Measurements from ENCODE around the gene MTHFD2.

The MTHFD2 gene

DNA sequence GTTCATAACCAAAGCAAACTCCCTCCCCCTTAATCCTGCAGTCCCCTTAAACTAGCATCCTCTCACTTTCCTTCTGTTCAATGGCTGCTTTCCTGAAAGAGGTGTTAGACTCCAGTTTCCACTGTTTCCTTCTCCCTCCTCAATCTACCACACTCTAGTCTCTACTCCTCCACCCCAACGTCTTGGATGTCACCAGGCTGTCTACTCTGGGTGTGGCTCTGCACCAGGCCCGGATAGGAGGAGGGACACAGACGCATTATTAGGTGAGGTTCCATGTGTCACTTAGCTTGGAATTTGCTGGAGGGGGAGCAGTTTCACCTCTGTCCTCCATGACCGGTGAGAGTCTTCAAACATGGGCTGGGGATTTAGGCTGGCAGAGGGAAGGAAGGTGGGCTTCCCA lies 61.3 kb downstream of the MTHFD2 start:
- no peak overlapping the region for H3K4me3 ChIP-seq (replicated peaks; ENCODE audit: low read depth, low read length)
- TF ChIP-seq, protein P1, sequence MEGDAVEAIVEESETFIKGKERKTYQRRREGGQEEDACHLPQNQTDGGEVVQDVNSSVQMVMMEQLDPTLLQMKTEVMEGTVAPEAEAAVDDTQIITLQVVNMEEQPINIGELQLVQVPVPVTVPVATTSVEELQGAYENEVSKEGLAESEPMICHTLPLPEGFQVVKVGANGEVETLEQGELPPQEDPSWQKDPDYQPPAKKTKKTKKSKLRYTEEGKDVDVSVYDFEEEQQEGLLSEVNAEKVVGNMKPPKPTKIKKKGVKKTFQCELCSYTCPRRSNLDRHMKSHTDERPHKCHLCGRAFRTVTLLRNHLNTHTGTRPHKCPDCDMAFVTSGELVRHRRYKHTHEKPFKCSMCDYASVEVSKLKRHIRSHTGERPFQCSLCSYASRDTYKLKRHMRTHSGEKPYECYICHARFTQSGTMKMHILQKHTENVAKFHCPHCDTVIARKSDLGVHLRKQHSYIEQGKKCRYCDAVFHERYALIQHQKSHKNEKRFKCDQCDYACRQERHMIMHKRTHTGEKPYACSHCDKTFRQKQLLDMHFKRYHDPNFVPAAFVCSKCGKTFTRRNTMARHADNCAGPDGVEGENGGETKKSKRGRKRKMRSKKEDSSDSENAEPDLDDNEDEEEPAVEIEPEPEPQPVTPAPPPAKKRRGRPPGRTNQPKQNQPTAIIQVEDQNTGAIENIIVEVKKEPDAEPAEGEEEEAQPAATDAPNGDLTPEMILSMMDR (IDR thresholded peaks at IDR 0.05; ENCODE audit: low read length, missing control alignments) = no peak
- no peak for DNase-seq (ENCODE audit: low read depth)

DNA sequence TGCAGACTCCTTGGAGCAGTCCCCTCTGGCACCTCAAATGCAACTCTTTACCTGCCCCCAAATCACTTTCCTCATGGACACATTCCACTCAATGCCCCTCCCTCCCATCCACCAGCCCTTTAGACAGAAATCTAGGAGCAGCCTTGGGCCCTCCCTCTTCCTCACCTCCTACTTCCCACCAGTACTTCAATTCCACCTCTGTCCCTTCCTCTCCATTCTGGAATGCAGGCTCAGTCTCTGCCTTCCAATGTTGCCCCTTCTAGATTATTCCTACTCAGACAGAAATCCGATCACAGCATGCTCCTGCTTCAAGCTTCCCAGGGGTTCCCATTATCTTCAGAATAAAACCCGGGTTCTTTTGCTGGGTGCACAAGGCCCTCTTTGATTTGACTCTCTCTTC lies 62.1 kb downstream of the MTHFD2 start:
- TF ChIP-seq, protein P1 (IDR thresholded peaks at IDR 0.05; ENCODE audit: low read length, missing control alignments) = no peak
- no peak overlapping the region for H3K4me3 ChIP-seq (replicated peaks; ENCODE audit: low read depth, low read length)
- no peak for DNase-seq (ENCODE audit: low read depth)

DNA sequence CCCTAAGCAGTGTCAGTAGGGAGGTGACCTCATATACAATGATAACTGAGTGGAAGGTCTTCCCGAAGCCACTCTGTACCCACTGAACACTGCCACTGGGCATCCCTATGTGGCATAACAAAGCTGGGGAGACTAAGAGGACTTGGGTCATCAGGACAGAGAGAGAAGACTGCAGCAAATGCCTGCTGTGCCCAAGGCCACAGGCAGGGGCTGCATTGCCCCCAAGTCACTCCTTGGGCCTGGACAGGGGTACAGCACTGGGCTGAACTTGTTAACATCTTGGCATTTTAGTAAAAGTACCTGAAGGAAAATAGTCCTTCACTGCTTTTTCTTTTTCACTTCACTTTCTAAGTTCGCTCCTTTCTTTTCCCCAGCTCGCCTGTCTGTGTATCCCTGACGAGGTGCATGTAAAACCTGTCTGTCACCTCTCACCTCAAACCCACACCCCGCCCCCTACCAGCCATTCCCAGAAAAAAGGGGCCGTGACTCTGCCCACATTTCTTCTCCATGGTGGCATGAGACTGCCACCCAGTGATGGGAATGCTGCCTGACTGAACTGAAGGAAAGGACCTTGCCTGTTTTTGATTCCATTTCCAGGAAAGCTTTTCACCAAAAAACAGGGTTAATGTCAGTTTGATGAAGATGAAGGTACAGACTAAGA lies 62.9 kb downstream of the MTHFD2 start:
- TF ChIP-seq, protein P1 (IDR thresholded peaks at IDR 0.05; ENCODE audit: low read length, missing control alignments) = peak; percentile 50
- H3K4me3 ChIP-seq (replicated peaks; ENCODE audit: low read depth, low read length) = no peak overlapping the region
- DNase-seq (ENCODE audit: low read depth) = peak; percentile 35

DNA sequence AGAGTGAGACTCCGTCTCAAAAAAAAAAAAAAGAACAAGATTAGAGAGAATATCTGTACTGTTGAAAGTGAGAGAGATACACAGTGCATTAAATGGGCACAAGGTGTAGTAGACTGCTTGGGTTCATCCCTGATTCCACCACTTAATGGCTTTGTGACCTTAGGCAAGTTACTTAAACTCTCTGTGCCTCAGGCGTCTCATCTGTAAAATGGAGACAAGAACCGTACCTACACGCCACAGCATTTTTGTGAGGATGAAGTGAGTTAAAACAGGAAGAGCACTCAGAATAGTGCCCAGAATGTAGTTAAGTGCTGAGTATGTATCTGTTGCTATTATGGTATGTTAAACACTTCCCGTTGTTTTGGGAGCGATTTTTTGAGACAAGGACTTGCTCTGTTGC lies 64.3 kb downstream of the MTHFD2 start:
- TF ChIP-seq, protein P1 (IDR thresholded peaks at IDR 0.05; ENCODE audit: low read length, missing control alignments) = no peak
- no peak overlapping the region for H3K4me3 ChIP-seq (replicated peaks; ENCODE audit: low read depth, low read length)
- no peak for DNase-seq (ENCODE audit: low read depth)

DNA sequence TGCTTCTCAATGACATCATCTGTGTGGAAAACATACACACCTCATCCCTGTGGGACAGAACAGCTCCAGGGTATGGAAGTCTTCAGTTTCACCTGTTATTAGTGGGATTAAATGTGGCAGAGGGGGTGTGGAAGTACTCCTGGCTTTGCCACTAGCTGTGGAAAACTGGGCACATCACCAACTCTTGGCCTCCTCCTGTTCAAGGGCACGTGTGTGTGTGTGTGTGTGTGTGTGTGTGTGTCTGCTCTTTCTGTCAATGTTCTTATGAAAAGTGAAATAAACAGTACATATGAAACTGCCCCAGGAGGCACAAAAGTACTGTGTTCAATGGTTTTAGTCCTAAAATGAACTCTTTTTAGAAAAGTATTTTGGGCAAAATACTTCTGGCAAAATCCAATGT lies 65.9 kb downstream of the MTHFD2 start:
- H3K4me3 ChIP-seq (replicated peaks; ENCODE audit: low read depth, low read length) = no peak overlapping the region
- TF ChIP-seq, protein P1 (IDR thresholded peaks at IDR 0.05; ENCODE audit: low read length, missing control alignments) = no peak
- DNase-seq (ENCODE audit: low read depth) = no peak

DNA sequence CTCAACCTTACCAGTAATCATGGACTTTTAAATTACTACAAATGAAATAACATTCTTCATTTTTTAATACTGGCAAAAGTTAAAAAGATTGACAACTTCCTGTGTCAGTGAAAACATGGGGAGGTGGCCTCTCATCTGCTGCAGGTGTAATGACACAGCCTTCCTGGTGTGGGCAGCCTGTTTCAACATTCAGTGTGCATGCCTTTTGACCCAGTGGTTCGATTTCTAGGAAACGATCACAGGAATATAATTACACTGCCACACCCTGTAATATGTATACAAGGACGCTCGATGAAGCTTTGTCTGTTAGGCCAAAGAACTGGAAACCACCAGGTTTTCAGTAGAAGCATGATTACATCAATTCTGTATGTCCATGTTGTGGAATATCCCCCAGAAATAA lies 68.7 kb downstream of the MTHFD2 start:
- TF ChIP-seq, protein P1 (IDR thresholded peaks at IDR 0.05; ENCODE audit: low read length, missing control alignments) = no peak
- DNase-seq (ENCODE audit: low read depth) = no peak
- H3K4me3 ChIP-seq (replicated peaks; ENCODE audit: low read depth, low read length) = no peak overlapping the region

Measured in fibroblast of pulmonary artery (primary cell).